ENCODE data around the gene FGF19.

DNA sequence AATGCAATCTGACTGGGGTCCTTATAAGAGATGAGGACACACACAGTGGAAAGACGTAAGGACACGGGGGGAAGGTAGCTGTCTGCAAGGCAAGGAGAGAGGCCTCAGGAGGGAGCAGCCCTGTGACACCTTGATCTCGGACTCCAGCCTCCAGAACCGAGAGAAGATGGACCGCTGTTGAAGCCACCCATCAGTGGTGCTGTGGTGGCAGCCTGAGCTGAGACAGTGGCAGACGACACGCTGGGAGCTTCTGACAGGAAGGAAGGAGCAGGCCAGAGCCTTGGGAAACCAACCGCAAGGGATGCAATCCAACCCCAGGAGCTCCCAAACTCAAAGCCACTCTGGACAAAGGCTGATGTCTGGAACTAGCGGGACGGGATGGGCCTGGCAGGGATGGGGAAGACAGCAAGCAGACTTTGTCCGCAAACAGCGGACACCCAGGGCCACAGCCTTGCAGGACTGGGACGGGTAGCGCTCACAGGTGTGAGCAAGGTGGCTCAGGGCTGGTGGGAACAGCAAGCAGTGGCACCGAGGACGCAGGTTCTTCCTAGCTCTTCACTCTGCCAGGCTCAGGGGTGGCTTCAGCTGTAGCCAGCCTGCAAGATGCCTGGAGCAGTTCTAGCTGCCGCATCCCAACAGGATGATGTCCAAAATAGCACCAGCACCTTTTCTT, 39.6 kb downstream of the FGF19 start:
- TF ChIP-seq POLR2A (IDR thresholded peaks at IDR 0.05) (no peak), POLR2AphosphoS5 (IDR thresholded peaks at IDR 0.05) (no peak)
- TF ChIP-seq, protein P1, sequence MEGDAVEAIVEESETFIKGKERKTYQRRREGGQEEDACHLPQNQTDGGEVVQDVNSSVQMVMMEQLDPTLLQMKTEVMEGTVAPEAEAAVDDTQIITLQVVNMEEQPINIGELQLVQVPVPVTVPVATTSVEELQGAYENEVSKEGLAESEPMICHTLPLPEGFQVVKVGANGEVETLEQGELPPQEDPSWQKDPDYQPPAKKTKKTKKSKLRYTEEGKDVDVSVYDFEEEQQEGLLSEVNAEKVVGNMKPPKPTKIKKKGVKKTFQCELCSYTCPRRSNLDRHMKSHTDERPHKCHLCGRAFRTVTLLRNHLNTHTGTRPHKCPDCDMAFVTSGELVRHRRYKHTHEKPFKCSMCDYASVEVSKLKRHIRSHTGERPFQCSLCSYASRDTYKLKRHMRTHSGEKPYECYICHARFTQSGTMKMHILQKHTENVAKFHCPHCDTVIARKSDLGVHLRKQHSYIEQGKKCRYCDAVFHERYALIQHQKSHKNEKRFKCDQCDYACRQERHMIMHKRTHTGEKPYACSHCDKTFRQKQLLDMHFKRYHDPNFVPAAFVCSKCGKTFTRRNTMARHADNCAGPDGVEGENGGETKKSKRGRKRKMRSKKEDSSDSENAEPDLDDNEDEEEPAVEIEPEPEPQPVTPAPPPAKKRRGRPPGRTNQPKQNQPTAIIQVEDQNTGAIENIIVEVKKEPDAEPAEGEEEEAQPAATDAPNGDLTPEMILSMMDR (IDR thresholded peaks at IDR 0.05): no peak

All from breast epithelium (tissue), 3 donors.